NCI-H1694 (cell line): ENCODE results near the gene AQP1.
A peak's percentile ranks its signal among the peaks of the same experiment; 100 is the strongest.

Experiments used
- DNase-seq: peaks from one replicate; lab custom pipeline; 2025; lab: John Stamatoyannopoulos, UW

Gene AQP1

DNA sequence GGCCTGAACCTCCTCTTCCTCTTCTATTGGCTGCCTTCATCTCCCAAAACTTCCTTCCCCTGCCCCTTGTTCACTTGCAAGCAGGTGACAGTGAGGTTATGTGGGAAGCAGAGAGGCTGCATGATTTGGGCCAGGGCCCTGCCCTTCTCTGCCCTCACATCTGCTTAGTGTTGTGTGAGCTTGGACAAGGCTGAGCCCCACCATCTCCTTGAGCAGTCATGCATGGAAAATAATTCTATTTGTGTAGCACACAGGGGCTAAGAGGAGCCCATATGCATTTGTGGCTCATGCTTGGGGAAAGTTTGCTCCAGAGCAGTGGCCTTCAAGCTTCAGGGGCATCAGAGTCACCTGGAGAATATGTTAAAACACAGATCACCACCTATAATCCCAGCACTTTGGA lies 26.8 kb upstream of the AQP1 start:
- DNase-seq, result no peak

DNA sequence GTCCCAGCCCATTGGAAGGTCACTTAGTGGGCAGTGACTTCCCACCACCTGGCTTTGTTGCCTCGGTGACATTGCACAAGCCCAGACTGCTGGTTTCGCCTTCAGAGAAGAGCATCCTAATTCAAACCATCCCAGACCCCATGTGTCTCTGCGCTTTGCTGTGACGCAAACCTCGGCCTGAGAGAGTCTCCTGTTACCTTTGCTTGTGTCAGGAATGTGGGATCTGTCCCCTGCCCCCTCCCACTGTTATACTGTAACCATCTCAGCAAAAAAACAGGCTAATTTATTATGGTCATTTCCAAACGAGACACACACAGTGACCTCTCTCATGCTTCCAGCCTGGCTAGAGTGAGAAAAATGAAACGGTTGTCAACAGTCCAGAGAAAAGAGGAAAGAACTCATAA lies 25.0 kb upstream of the AQP1 start:
- DNase-seq, result no peak

DNA sequence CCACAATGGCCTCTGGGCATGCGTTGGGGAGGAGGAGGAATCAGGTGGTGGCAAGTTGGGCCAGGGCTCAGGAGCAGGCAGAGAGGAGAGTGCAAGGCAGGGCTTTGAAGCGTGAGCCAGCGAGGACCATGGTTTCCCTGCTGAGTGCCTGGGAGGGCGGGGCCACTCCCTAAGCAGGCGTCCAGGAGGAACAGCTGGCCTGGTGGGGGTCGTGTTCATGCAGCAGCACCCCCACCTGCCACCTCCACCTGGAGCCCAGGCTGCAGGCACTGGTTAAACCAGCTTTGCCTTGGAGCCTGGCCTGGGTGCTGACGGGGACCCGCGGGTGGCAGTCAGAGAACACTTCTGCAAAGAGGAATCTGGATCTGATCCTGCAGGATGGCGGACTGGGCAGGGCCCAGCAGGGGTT lies 24.2 kb upstream of the AQP1 start:
- peak; percentile 80 for DNase-seq

DNA sequence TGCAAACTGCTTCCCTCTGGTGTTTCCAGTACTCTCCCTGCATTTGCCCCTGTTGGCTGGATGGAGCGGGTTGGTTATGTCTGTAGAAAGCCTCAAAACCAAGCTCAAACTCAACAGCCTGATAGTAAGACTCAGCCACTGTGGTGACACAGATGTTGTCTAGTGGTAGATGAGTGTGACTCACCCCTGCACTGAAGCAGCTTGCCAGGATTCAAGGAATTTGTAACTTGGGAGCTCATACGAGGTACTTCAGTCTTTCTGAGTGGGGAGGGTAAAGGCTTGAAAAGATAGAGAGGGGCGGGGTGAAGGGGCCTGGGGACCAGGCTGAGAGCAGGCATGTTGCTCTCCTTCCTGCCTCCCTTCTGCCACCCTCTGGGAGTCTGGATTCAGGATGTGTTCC lies 22.9 kb upstream of the AQP1 start:
- peak; percentile 41 for DNase-seq

DNA sequence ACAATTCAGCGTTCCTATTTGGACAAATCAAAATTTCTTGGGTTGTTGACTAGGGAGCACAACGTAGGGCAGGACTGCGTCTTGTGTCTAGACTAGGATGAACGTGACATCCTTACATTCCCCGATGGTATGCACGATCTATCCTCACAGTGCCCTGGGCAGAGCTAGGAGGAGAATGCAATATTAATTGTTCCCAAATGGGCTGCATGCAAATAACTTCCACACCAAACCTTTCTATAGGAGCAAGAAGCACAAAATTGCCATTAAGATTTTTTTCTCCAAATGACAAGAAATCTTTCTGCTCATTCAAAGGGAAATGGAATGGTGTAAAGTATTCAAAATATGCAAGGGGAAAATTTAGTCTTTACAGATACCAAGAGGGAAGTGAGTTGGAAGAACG lies 21.4 kb upstream of the AQP1 start:
- no peak for DNase-seq

DNA sequence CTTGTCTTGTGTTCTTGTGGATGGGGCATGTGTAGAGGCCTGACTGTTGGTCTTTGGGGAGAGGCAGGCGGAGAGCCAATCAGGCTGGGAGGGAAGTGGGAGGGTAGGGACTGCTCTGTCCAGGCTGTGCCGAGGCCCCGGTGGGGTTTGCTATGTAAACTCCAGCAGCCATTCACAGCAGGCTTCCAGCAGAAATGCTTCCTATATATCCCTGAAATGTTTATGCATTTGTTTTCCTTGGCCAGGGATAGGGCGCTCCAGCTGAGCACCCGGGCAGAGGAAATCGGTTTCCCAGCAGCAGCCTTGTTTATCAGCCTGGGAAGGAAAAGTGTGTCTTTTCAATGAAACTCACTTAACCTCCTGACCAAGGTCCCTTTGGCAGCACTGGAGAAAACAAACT lies 18.3 kb upstream of the AQP1 start:
- DNase-seq, result no peak

DNA sequence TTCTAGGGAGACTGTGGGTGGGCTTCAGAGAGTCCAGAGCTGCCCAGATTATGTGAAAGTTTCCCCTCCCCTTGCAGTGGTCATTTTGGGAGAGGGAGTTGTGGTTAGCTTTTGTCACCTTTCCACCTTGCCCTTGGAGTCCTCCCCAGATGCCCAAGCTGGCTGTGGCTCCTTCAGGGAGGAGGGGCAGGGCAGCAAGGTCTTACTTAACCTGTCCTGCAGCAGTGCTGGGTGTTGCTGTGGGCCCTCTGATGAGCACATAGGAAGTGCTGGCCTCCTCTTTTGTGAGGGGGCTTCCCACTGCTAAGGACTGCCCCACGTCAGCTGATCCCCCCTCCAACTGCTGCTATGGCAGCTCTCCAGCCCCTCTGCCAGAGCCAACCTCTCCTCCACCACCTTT lies 17.6 kb upstream of the AQP1 start:
- DNase-seq, result no peak

DNA sequence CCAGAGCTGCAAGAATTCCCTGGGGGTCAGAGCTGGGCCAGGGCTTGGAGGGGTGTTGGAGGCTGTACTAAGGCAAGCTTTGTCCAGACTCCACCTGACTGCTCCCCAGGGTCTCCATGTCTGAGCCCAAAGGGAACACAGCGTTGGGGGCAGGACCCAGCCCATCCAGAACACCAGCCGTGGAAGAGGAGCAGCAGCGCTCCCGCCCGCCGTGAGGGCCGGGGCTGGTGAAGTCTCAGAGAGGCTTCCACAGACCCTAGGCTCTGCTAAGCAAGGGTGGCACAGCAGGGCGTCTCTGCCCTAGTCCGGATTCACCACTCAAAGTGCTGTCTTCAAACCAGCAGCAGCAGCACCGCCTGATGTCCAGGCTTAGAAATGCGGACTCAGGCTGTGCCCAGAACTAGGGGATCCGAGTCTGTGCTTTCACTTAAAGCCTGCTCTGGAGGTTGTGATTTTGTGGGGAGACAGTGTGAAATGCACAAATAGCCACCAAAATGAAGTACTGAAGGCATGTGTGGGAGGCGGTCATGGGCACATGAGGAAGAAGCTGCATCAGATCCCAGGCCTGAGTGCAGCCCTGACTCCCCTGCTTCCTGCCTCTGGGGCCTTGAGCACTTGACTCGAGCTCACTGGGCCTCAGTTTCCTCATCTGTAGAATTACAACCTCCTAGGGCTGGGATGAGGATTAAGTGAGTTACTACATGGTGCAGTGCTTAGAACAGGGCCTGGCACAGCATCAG lies 16.6 kb upstream of the AQP1 start:
- DNase-seq, result peak; percentile 29

DNA sequence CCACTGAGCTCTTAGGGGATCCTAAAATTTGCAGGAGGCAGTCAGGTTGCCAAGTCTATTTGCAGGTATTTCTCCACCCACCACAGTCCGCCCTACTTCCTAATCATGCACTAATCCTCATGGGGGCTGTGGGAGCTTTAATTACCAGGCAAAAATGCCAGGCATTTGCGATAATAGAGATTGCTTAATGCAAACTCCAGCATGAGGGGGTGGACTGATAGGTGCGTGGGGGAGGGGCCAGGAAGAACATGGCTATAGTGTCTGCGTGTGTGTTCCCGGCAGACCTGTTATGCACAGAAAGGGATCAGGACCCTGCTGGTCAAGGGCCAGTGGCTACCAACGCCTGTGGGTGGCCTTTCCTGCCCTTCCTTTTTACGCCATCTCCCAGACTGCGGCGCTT lies 15.6 kb upstream of the AQP1 start:
- no peak for DNase-seq

DNA sequence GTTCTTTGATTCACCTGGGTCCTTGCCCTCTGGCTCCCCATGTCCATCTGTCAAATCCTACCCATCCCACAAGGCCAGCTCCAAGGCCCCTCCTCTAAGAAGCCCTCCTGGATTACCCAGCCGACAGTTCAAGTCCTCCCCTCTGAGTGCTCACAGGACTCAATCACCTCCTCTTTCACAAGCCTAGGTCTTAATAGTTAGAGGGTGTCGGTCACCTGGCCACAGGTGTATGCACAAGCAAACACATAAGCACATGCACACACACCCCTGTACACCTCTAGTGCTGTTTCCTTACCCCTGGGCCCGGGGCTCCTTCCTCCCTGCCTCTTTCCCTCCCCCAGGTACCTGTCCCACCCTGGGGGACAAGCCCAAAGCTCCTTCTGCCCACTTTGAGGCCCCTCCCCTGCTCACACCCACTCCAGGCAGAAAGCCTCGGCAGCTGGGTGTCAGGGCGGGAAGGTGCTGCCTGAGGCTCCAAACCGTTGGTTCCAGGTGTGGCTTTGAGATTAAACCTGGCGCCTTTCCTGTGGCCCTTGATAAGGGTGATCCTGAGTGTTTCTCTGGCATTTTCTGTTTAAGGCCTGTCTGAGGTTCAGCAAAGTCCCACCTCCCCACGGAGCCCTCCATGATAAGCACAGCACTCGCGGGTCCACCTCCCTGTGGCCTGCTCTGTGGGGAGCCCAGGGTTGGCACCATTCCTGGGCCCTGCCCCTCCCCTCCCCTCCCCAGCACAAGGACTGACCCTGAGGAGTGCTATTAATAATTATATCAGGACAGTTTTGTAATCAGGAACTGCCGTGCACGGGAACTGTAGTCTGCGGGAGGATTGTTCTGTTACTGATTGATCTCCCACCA lies 14.6 kb upstream of the AQP1 start:
- no peak for DNase-seq

DNA sequence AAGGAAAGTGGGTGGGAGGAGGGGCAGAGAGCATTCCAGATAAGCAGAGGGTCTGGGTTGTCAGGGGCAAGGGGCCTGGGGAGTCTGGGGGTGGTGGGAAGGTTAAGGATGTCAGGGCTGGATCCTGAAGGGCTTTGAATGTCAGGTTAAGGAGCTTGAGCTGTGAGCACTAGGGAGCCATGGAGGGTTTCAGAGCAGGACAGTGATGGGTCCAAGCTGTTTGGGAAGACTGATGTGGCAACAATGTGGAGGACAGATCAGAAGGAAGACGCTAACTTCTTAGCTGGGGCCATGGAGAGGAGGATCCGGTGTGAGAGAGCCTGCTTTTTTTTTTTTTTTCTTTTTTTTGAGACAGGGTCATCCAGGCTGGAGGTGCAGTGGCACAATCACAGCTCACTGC lies 13.9 kb upstream of the AQP1 start:
- DNase-seq, result no peak

DNA sequence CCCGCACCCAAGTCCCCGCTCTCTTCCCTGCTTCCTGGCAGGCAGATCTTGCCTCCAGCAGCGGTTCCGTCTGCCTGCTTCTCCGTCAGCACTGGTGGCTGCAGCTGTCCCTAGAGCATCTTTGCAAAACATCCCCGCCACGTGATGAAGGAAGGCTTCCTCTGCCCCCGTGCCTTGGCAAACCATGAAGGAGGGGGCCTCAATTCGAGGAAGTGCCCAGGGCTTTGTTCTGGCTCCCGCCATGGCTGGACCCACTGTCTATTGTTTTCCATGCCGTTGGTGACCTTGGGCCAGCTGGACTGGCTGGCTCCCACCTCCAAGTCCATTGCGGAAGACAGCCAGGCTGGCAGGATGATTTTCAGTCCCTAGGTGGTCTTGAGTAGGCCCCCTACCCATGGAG lies 13.2 kb upstream of the AQP1 start:
- DNase-seq, result no peak

DNA sequence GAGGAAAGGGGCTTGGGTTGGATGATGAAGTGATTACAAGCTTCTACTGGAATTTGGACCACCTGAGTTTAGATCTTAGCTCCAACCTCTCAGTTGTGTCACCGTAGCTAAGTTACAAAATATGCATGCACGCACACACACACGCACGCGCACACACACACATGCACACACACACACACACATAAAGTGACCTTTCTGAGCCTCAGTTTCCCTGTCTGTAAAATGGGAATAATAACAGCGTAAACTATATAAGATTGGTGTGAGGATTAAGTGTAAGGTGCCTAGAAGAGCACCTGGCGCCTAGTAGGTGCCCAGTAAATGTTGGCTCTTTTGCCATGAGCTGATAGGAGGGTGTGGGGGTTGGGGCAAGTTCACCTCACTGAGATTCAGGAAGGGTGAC lies 12.6 kb upstream of the AQP1 start:
- DNase-seq, result no peak

DNA sequence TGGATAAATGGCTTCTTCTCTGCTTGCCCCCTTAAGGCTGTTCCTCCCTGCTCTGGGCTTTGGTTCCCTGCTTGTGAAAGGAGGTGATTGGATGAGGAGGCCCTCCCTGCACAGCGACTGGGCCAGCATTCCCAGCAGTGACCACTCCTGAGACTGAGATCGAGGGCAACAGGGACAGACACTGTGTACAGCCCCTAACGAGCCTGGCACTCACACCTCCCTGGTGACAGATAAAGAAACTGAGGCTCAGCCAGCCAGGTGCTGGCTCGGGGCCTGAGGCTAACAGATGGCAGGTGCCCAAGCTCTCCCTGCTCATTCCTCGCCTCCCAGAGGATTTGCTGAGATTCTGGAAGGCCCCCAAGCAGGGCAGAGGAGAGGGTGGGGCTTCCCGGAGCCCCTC lies 12.0 kb upstream of the AQP1 start:
- no peak for DNase-seq

DNA sequence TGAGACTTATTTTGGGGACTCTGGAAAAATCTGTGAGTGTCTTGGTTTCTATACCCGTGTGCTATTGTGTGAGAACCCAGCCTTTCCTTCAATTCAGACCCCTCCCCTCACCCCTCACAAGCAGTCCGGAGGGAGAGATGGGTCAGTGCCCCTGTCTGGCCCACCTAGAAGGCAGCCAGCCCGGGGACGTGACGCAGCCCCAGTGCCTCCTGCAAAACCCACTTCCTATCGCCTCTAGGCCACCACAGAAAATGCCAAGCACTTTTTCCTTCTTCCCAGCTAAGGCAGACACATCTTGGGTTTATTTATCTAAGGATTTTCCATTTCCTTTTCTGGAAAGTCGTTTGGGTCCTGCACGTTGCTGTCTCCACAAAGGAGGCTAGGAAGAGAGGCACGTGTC lies 11.6 kb upstream of the AQP1 start:
- no peak for DNase-seq

DNA sequence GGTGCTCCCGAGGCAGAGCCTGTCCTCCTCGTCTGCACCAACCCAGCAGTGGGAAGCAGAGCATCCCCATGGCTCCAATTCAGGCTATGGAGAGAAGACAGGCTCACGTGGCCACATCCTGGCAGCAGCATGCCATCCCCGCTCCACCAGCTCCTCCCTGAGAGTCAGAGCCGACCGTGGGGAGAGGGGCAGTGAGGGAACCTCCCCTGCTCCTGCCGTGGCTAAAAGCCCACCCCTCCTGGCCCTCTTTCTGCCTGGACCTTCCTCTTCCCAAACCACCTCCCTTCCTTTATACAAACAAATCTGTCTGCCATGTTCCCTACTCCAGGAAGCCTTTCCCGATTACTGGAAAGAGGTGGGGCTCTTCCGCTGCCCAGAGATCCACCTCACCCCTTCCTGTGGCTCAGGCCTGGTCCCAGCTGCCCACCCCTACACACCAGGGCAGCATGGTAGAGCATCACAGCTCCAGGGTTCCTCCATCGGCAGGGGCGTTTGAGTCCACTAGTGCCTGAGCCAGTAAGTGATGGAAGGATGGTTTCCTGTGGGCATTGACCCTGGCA lies 10.8 kb upstream of the AQP1 start:
- DNase-seq, result no peak

DNA sequence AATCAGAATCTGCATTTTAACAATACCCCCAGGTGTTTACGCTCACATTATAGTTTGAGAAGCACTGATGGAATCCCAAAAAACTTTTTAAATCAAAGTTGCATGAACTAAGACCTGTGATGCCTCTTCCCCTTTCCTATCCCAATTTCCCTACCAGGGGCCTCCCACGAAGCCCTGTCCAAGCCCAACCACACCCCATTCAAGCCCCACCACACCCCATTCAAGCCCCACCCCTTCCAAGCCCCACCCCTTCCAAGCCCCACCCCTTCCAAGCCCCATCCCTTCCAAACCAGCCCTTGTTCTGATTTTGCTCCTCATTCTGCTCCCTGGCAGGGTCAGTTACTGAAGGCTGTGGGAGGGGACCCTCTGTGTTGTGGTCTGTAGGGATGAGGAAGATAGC lies 9.8 kb upstream of the AQP1 start:
- DNase-seq, result no peak

DNA sequence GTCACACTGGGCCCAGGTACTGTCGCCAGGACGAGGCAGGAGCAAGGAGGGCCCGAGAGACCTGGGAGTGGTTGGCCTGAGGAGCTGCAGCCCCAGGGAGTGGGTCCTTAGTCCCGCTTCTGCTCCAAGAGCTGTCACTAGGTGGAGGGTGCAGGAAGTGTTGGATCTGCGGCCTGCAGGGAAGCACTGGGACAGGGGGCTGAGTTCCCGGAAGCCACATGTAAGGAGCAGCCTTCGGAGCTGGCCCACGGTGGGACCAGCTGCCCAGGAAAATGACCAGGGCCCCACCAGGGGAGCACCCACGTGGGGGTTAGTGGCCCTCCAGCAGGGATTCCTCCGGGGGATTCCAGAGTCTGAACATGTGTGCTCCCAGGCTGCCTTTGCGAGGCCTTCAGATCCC lies 9.2 kb upstream of the AQP1 start:
- no peak for DNase-seq

DNA sequence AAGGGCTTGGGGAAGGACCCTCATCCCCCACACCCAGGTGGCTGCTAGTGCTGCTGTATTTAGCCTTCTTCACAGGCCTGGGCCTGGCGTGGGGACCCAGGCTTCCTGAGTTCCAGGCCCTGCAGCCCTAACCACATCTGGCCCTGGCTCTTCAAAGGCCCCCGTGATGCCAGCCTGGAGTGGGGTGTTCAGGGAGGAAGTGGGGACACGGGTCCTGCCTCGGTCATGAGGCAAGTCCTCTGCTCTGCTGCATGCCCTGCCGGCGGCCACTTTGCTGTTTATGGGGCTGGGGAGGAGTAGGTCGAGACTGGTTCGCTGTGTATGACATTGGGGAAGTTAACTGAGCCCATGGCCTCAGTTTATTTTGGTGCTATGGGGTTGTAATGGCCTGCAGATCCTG lies 8.5 kb upstream of the AQP1 start:
- no peak for DNase-seq

DNA sequence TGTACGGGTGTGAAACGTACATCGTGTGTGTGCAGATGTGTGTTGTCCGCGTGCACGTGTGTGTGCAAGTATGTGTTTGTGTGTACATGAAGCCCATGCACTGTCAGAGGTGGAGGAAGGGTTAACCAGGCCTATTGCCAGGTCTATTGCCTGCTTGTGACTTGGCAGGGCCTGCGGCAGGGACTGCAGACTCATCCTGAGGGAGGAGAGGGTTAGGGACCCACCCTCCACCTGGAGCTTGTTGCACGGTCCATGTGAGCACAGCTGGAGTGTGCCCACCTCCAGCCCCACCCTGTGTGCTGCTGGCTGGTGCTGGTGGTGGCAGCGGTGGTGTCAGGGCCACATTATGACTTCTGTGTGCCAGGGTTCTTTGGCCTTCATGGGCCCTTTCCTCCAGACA lies 7.1 kb upstream of the AQP1 start:
- DNase-seq, result no peak

DNA sequence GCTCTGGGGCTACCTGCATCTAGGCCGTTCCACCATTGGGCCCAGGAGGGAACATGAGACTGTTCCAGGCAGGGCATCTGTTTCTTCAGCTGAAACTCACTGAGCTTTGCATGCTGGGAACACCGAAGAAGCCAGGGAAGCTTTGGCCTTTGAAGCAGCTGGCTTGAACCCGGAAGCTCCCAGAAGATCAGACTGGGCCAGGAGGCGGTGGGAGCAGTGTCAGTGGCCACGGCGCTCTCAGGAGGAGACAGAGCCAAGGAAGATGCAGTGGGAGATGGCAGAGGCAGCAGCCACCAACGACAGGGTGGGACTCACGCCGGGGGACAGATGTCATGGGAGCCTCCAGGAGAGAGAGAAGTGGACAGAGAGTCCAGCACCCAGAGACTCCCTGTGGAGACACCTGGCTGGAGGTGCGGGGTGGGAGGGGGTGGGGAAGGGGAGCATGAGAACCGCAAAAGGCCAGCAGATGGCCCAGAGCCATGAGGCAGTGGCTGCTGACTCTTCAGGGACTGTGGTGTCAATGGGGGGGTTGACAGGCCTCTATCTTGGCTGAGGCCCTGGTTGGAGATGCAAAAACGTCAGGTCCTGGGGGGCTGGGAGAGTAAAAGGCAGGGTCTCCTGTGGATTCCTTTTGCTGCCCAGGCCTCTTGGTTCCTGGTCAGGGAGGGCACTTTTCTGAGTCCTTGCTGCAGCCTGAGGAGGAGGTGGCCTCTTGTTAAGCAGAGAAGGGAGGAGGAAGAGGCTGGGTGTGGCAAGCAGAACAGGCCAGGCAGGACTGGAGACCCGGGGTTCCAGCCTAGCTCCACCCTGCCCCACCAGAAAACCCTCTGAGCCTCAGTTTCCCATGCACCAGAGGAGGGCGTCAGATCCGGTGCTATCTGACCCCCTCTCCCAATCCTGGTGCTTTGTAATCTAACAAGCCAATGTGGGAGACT lies 6.3 kb upstream of the AQP1 start:
- no peak for DNase-seq

DNA sequence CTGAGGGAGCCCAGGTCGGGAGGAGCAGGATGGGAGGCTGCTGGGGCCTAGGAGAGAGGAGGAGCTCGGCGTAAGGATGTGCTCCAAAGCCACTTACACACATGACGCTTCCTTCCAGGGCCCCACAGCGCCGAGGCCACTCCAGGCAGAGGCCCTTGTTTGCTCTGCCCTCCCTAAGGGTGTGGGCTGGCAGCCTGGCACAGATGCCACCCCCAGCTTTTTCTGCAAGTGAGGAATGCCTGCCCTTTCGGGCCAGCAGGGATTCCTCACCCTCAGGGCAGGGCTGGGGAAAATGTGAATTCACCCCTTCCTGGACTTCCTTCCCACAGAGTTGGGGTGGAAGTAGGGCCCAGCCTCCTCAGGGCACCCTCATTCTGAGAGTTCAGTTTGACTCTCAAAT lies 5.6 kb upstream of the AQP1 start:
- no peak for DNase-seq
